ENCODE data around the gene SBK3.

DNA sequence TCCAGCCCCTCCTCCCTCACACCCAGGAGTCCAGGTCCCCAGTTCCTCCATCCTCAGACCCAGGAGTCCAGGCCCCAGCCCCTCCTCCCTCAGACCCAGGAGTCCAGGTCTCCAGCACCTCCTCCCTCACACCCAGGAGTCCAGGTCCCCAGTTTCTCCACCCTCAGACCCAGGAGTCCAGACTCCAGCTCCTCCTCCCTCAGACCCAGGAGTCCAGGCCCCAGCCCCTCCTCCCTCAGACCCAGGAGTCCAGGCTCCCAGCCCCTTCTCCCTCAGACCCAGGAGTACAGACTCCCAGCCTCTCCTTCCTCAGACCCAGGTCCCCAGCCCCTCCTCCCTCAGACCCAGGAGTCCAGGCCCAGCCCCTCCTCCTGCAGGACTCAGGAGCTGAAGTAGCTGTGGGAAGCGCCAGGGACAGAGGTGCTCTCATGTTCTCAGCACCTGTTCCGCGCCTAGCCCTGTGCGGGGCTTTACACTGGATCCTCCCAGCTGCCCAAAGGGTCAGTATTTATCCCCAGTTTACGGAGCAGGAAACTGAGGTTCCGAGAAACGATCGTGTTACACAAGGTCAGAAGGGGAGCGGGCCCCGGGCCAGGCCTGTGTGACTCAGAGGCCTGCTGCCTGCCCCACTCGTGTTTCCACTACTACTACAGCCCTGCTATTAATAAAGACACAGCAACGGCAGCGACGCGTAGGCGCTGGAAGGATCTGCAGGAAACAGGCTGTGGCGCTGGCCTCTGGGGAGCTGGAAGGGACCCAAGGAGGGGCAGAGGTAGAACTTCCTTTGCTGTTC lies 1.7 kb upstream of the SBK3 start:
- no peak for TF ChIP-seq POLR2A (IDR thresholded peaks at IDR 0.05; ENCODE audit: low read length)
- TF ChIP-seq GATA1 (IDR thresholded peaks at IDR 0.05; ENCODE audit: low read depth, low read length): no peak
